Fibroblast of pulmonary artery (primary cell): Measurements from ENCODE around the gene ZC3H15.
"Not testable (repeated sequence)": the region's sequence is repeated elsewhere in the genome, so short reads cannot be mapped to it uniquely, and the experiment has no call there.

Experiments used
- DNase-seq: peaks from one replicate; pipeline ENCODE4 v3.0.0-alpha.2; 2010; ENCODE audit warnings: low read depth
- H3K4me3 ChIP-seq: replicated peaks from 2 replicates; pipeline ENCODE4 v1.5.1; 2011; ENCODE audit warnings: low read depth, mild to moderate bottlenecking, control low read depth, low read length, moderate library complexity
- TF ChIP-seq, protein P1 (sequence below): IDR thresholded peaks from 2 replicates; pipeline ENCODE4 v1.5.1; 2011; ENCODE audit warnings: mild to moderate bottlenecking, control low read depth, low read length, inconsistent platforms; ENCODE audit errors: missing control alignments

ZC3H15 gene

DNA sequence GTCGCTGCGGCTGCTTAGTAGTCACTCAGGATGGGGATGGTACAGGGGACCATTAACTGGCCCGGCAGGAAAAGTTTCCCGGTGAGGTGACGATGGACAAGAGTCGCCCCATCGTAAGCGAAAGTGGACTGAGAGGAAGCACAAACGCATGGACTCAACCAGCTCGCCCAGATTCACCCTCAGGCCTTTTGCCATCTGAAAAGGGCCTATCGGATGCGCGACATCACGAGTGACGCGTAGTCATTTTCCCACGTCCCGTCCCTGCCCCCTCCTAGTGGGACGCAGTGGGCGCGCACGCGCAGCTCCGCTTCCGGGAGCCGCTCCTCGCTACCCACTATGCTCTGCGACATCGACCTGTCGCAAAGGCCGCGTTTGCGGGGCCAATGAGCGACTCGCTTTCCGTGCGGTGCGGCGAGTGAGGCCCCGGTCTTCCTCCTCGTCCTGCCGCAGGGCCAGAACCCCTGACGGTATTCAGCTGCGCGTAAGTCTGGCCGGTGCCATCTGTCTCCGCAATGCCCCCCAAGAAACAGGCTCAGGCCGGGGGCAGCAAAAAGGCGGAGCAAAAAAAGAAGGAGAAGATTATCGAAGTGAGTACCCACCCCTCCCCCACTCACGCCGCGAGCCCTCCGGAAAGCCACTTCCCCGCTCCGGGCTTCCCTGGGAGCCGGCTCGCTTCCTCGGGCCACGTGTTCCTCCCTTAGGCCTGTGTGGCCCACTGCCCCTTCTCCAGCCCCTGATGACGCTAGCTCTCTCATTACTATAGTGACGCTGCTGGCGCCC lies at the start of gene ZC3H15:
TSS of gene ZC3H15 (plus strand) at position 390 of the 780 bp plus-strand sequence. CDS start at position 513, 123 bp downstream.
- peak; percentile 99 for DNase-seq
- peak within 1 kb of the TSS; percentile 99 for H3K4me3 ChIP-seq
- TF ChIP-seq, protein P1, sequence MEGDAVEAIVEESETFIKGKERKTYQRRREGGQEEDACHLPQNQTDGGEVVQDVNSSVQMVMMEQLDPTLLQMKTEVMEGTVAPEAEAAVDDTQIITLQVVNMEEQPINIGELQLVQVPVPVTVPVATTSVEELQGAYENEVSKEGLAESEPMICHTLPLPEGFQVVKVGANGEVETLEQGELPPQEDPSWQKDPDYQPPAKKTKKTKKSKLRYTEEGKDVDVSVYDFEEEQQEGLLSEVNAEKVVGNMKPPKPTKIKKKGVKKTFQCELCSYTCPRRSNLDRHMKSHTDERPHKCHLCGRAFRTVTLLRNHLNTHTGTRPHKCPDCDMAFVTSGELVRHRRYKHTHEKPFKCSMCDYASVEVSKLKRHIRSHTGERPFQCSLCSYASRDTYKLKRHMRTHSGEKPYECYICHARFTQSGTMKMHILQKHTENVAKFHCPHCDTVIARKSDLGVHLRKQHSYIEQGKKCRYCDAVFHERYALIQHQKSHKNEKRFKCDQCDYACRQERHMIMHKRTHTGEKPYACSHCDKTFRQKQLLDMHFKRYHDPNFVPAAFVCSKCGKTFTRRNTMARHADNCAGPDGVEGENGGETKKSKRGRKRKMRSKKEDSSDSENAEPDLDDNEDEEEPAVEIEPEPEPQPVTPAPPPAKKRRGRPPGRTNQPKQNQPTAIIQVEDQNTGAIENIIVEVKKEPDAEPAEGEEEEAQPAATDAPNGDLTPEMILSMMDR = no peak

DNA sequence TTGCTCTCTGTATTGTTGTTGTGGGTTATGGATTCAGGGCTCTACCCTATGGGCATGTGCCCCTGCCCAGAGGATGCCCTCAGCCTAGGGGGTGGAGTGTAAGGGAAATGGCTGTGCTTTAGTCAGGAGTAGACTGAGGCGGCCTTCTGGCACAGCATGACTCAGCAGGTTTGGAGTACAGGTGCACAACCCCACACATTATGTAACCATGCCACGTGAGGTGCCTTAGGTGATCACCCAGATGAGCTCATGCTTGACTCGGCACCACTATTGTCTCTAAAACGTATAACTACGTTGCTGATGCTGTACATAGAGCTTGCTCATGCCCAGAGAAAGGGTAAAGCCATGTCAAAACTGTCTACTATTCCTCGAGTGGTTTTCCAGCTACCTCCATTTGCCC lies 48.3 kb upstream of the ZC3H15 start:
- no peak for DNase-seq
- TF ChIP-seq, protein P1 = no peak
- no peak overlapping the region for H3K4me3 ChIP-seq

DNA sequence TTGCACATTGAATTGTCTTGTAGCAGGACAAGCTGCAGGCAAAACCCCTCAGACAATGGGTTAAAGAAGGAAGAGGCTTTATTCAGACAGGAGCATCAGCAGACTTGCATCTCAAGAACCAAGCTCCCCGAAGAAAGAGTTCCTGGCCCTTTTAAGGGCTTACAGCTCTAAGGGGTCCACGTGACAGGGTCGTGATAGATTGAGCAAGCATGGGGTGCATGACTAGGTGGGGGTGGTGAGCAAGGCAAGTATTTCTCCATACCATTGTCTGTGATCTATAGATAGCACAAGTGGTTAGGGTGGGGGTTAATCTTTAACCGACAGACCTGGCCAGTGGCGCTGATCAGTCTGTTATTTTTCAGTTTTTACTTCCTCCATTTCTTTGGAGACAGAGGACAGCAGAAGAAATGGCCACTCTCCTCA lies 46.4 kb upstream of the ZC3H15 start:
- H3K4me3 ChIP-seq, DNase-seq: not testable (repeated sequence)

DNA sequence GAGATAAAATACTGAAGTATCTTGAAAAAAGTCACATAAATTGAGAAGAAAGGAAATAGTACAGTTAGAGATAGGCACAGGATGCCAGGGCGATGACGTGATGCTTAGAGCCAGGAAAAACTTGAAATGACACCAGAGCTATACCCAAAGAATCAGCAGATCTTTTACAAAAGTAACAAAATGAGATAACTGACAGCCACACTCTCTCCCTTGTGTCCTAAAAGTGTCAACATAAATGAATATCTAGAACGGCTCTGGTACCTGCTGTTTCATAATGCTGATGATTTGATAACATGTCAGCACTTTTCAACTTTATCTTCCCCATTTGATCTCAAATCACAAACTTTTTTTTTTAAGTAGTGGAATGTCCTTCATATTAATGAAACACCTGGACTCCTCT lies 45.6 kb upstream of the ZC3H15 start:
- DNase-seq = peak; percentile 13
- TF ChIP-seq, protein P1 = no peak

DNA sequence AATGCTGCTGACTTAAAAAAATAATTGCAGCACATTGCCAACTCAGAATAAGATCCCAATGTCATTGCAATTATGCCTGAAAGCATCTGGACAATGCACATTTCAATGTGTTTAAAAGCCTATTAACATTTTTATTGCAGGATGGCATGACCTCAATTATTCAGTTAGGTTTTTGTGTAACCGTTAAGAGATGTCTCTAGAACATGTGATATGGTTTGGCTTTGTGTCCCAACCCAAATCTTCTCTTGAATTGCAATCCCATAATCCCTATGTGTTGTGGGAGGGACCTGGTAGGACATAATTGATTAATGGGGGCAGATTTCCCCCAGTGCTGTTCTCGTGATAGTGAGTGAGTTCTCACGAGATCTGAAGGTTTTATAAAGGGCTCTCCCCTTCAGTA lies 43.2 kb upstream of the ZC3H15 start:
- TF ChIP-seq, protein P1 = no peak
- no peak overlapping the region for H3K4me3 ChIP-seq
- DNase-seq = no peak

More for the DNA sequence above, 45.6 kb upstream of the ZC3H15 start:
- no peak overlapping the region for H3K4me3 ChIP-seq

DNA sequence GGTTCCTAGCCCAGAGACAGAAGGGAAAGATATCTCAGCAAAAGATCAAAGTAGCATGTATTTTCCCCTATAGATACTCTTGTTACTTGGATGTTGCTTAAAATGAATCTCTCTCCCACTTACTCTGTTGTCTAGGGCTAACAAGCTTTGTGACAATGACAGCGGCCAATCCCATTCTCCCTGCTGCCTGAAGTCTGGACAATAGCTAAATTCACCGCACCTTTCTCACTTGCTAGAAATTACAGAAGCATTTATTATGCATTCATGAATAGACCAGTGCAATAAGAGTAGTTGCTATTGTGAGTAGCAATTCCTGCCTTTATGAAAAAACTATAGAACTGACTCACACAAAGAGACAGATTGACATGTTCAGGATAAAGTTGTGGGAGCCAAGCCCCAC lies 42.2 kb upstream of the ZC3H15 start:
- DNase-seq = no peak
- H3K4me3 ChIP-seq = no peak overlapping the region
- TF ChIP-seq, protein P1 = no peak

DNA sequence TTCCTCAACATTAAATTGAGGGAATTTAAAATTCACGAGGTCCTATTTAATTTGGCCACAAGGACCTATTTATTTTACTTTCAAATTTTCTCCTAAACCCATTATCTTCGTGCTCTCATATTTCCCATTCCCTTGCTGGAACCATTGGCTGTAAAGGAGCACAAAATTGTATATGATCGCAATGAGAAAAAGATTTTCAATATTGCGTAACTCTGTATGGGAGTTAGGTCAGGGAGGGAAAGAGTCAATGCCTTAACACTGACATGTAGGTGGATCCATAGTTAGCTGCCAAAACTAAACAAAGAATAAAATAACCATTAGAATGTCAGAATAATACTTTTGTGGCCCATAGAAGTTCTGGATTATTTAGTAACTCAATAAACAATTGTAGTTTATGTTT lies 40.6 kb upstream of the ZC3H15 start:
- H3K4me3 ChIP-seq = no peak overlapping the region
- peak; percentile 7 for DNase-seq
- TF ChIP-seq, protein P1 = no peak
